ENCODE results near the gene SLC27A2. TPM values are rescaled to one million over a fixed set of nuclear protein-coding genes. Genes with fewer than 3 reads are reported as not detected.

Gene SLC27A2
- total RNA-seq, 1 experiment from 2014 or later = 7.0 TPM

GRCh38 chr15:50250760-50251394, 68.9 kb downstream of the SLC27A2 start:
- Histone ChIP-seq H3K79me2 (ENCODE audit: insufficient read depth, low read length) (no peaks in the 10 kb centered on the region), H2BK5ac (ENCODE audit: insufficient read length, low read length) (no peak overlapping the region), H3K23me2 (ENCODE audit: insufficient read length, low read depth, low read length, poor library complexity, severe bottlenecking) (no peaks in the 10 kb centered on the region), H3K4me2 (ENCODE audit: insufficient read depth, insufficient read length, low read length) (no peak overlapping the region), H3K9ac (ENCODE audit: extremely low read depth, insufficient read length, low read length) (no peak overlapping the region), H2BK12ac (ENCODE audit: insufficient read length, low read depth, low read length) (no peak overlapping the region), H3K9me3 (ENCODE audit: control insufficient read depth, low read depth, low read length) (no peaks in the 10 kb centered on the region), H3K23ac (ENCODE audit: insufficient read length, low read depth, low read length) (no peak overlapping the region), H4K20me1 (ENCODE audit: control insufficient read depth, insufficient read depth, insufficient read length) (no peaks in the 10 kb centered on the region), H3K56ac (ENCODE audit: insufficient read length, low read depth, low read length) (no peak overlapping the region), H2AK5ac (ENCODE audit: insufficient read length, low read length) (no peak overlapping the region), H2BK120ac (ENCODE audit: low read depth, low read length, poor library complexity, severe bottlenecking) (no peak overlapping the region), H3K27me3 (ENCODE audit: insufficient read depth, low read length) (no peaks in the 10 kb centered on the region), H3K4me1 (ENCODE audit: insufficient read depth, low read length) (no peaks in the 10 kb centered on the region), H3K4ac (ENCODE audit: low read depth, low read length) (no peak overlapping the region), H3K14ac (ENCODE audit: insufficient read depth, low read length) (no peak overlapping the region), H2BK20ac (ENCODE audit: low read depth, low read length, poor library complexity, severe bottlenecking) (no peak overlapping the region), H3K27ac (ENCODE audit: insufficient read length, low read depth, low read length) (no peak overlapping the region), H3T11ph (ENCODE audit: low read length) (no peak overlapping the region), H2AFZ (ENCODE audit: low read length) (no peak overlapping the region), H3K18ac (ENCODE audit: insufficient read length, low read depth, low read length) (no peak overlapping the region), H4K91ac (ENCODE audit: insufficient read length, low read depth, low read length) (no peak overlapping the region), H2BK15ac (ENCODE audit: low read depth, low read length) (no peak overlapping the region), H3K79me1 (ENCODE audit: insufficient read depth, low read depth, low read length, poor library complexity, severe bottlenecking) (no peaks in the 10 kb centered on the region), H4K5ac (ENCODE audit: insufficient read length, low read depth, low read length) (no peak overlapping the region), H4K8ac (replicated peaks; ENCODE audit: insufficient read length, low read depth, low read length) (no peak overlapping the region)
- Mint-ChIP-seq H3K4me1 (peaks cover 4 to 6% of the 10 kb centered on the region in 2 experiments; a peak in 3 of 4 replicates), H3K27me3 (ENCODE audit: low read depth) (peaks cover 4% of the 10 kb centered on the region), H3K9me3 (no peaks in the 10 kb centered on the region), H3K36me3 (ENCODE audit: insufficient read depth in 1 of 3, low read depth in 3 of 3) (no peaks in the 10 kb centered on the region), H3K4me3 (no peak overlapping the region), H3K27ac (no peak overlapping the region; a peak in 1 of 7 replicates)
- DNase-seq = no peak
- WGBS (ENCODE audit: extremely low coverage, insufficient read length, low lambda C conversion rate) = no CpG with 5 or more reads among the region's 6 CpGs
- no peak for TF ChIP-seq CTCF (conservative IDR thresholded peaks at IDR 0.05)

Measured in H9 (cell line).